Measurements from ENCODE around the gene PDIK1L. TPM values are rescaled to one million over a fixed set of nuclear protein-coding genes. Genes with fewer than 3 reads are reported as not detected.
A peak's percentile ranks its signal among the peaks of the same experiment; 100 is the strongest.

The PDIK1L gene
- total and polyA plus RNA-seq, 7 experiments from 2014 or later, result 4.7 to 29.6 (median 10.9) TPM

- Mint-ChIP-seq H3K36me3 (no peaks in the 10 kb centered on the region), H3K9me3 (peaks cover 0 to 3% (median 0%) of the 10 kb centered on the region in 11 donors), H3K27me3 (peaks cover 6 to 50% (median 11%) of the 10 kb centered on the region in 5 donors), H3K27ac (no peak overlapping the region), H3K4me3 (peak overlapping the region; percentile 2 to 77 (median 62)), H3K4me1 (peaks cover 0 to 37% (median 14%) of the 10 kb centered on the region in 7 donors)
- no peaks in the 10 kb centered on the region for H3K9me3 ChIP-seq (ENCODE audit: control insufficient read depth in 2 of 3, low read length in 3 of 3)
- H3K36me3 ChIP-seq (ENCODE audit: control insufficient read depth in 2 of 3, insufficient read depth in 3 of 3, low read length in 3 of 3), result peaks cover 0 to 7% (median 0%) of the 10 kb centered on the region in 3 experiments
- intact Hi-C loops (cut with micrococcal nuclease), result loop anchor here (1.0 to 5.0 kb wide), 4 partner anchors 20 to 227 kb away; no protein-coding TSS in a partner anchor
- ATAC-seq, result no peak
- H3K27me3 ChIP-seq (ENCODE audit: control insufficient read depth in 2 of 2, insufficient read depth in 2 of 2, low read length in 2 of 2), result peaks cover 0 to 11% of the 10 kb centered on the region in 2 donors
- CTCF ChIA-PET, result interaction anchor here (0.6 to 2.9 kb wide), 5 partner anchors 10 to 683 kb away, joined by 3 to 7 read pairs (median 3); no protein-coding TSS in a partner anchor
- H3K27ac ChIP-seq (ENCODE audit: low read depth, low read length), result no peak overlapping the region
- no peak for DNase-seq
- no peak overlapping the region for H3K4me3 ChIP-seq (ENCODE audit: low read length)
- POLR2A ChIA-PET, result no interaction called here
- peaks cover 0 to 5% of the 10 kb centered on the region in 2 donors for H3K4me1 ChIP-seq (ENCODE audit: control insufficient read depth in 2 of 2, insufficient read depth in 2 of 2, low read length in 2 of 2)
Measured at GRCh38 chr1:26164861-26165842, 53.5 kb downstream of the PDIK1L start.

- DNase-seq (no peak), ATAC-seq (no peak)
- peaks cover 0 to 7% (median 0%) of the 10 kb centered on the region in 3 experiments for H3K36me3 ChIP-seq (ENCODE audit: control insufficient read depth in 2 of 3, insufficient read depth in 3 of 3, low read length in 3 of 3)
- peaks cover 0 to 4% of the 10 kb centered on the region in 2 donors for H3K27me3 ChIP-seq (ENCODE audit: control insufficient read depth in 2 of 2, insufficient read depth in 2 of 2, low read length in 2 of 2)
- Mint-ChIP-seq H3K27ac (no peak overlapping the region), H3K27me3 (peaks cover 6 to 41% (median 11%) of the 10 kb centered on the region in 5 donors), H3K36me3 (no peaks in the 10 kb centered on the region), H3K4me1 (peaks cover 0 to 44% (median 24%) of the 10 kb centered on the region in 7 donors), H3K4me3 (peak overlapping the region in 3 of 10 donors; percentile 0 to 25 (median 10)), H3K9me3 (peaks cover 0 to 3% (median 0%) of the 10 kb centered on the region in 11 donors)
- CTCF ChIA-PET, result interaction anchor here (0.8 to 2.9 kb wide), 3 partner anchors 57 to 130 kb away, joined by 3 to 7 read pairs (median 4); partner anchors contain the start of gene CEP85
- no peak overlapping the region for H3K4me3 ChIP-seq (ENCODE audit: low read length)
- peaks cover 7 to 10% of the 10 kb centered on the region in 2 donors for H3K4me1 ChIP-seq (ENCODE audit: control insufficient read depth in 2 of 2, insufficient read depth in 2 of 2, low read length in 2 of 2)
- intact Hi-C loops (cut with micrococcal nuclease), result loop anchor here in 1 of 2 donors (5.0 kb wide), 1 partner anchor 226 kb away; no protein-coding TSS in a partner anchor
- POLR2A ChIA-PET, result no interaction called here
- no peaks in the 10 kb centered on the region for H3K9me3 ChIP-seq (ENCODE audit: control insufficient read depth in 2 of 3, low read length in 3 of 3)
- H3K27ac ChIP-seq (ENCODE audit: low read depth, low read length), result no peak overlapping the region
Measured at GRCh38 chr1:26166719-26167281, 55.2 kb downstream of the PDIK1L start.

- ChIA-PET CTCF (interaction anchor here (0.8 to 2.6 kb wide), 4 partner anchors 13 to 632 kb away, joined by 3 to 38 read pairs (median 5); partner anchors contain the start of gene CEP85), POLR2A (interaction anchor here (1.1 to 3.2 kb wide), 2 partner anchors 66 to 110 kb away, joined by 4 to 24 read pairs; partner anchors contain the start of gene CEP85)
- intact Hi-C loops (cut with micrococcal nuclease), result loop anchor here (1.0 to 5.0 kb wide), 6 partner anchors 58 to 249 kb away; partner anchors contain the start of genes CEP85 (in 2 of the 2) and PDIK1L (in 1 of the 2)
- Mint-ChIP-seq H3K27ac (peak within 1 kb of the TSS; percentile 48 to 91 (median 77)), H3K27me3 (peaks cover 0 to 30% (median 3%) of the 10 kb centered on the region in 5 donors), H3K4me1 (peaks cover 0 to 38% (median 18%) of the 10 kb centered on the region in 7 donors), H3K36me3 (no peaks in the 10 kb centered on the region), H3K4me3 (peak within 1 kb of the TSS; percentile 83 to 90 (median 88)), H3K9me3 (no peaks in the 10 kb centered on the region)
- H3K27me3 ChIP-seq (ENCODE audit: control insufficient read depth in 2 of 2, insufficient read depth in 2 of 2, low read length in 2 of 2), result peaks cover 0 to 4% of the 10 kb centered on the region in 2 donors
- ATAC-seq, result no peak
- no peaks in the 10 kb centered on the region for H3K9me3 ChIP-seq (ENCODE audit: control insufficient read depth in 2 of 3, low read length in 3 of 3)
- H3K27ac ChIP-seq (ENCODE audit: low read depth, low read length), result peak within 1 kb of the TSS; percentile 86
- peak within 1 kb of the TSS; percentile 72 for H3K4me3 ChIP-seq (ENCODE audit: low read length)
- H3K36me3 ChIP-seq (ENCODE audit: control insufficient read depth in 2 of 3, insufficient read depth in 3 of 3, low read length in 3 of 3), result peaks cover 0 to 7% (median 0%) of the 10 kb centered on the region in 3 experiments
- DNase-seq, result no peak
- peaks cover 7 to 10% of the 10 kb centered on the region in 2 donors for H3K4me1 ChIP-seq (ENCODE audit: control insufficient read depth in 2 of 2, insufficient read depth in 2 of 2, low read length in 2 of 2)
Measured at GRCh38 chr1:26168410-26169197, 57.0 kb downstream of the PDIK1L start, which contains the start of gene C1orf232. C1orf232 (minus strand) TSS chr1:26168963; CDS start chr1:26168499, 464 bp downstream.

GRCh38 chr1:26169198-26169554 is 57.6 kb downstream of the PDIK1L start:
- H3K4me3 ChIP-seq (ENCODE audit: low read length), result peak overlapping the region; percentile 72
- no peak for ATAC-seq

GRCh38 chr1:26169669-26170471 is 58.2 kb downstream of the PDIK1L start, which contains the start of gene ZNF593:
ZNF593 (plus strand) TSS chr1:26169908; CDS start chr1:26169984, 76 bp downstream.
- H3K27me3 Mint-ChIP-seq, result peaks cover 0 to 21% (median 0%) of the 10 kb centered on the region in 5 donors
- H3K4me1 Mint-ChIP-seq, result peaks cover 0 to 33% (median 15%) of the 10 kb centered on the region in 7 donors
- H3K27ac Mint-ChIP-seq, result peak within 1 kb of the TSS; percentile 48 to 91 (median 77)
- peak within 1 kb of the TSS; percentile 83 to 90 (median 88) for H3K4me3 Mint-ChIP-seq
- peak; percentile 52 to 92 (median 69) for DNase-seq
- Histone ChIP-seq H3K4me3 (ENCODE audit: low read length) (peak within 1 kb of the TSS; percentile 72), H3K27ac (ENCODE audit: low read depth, low read length) (peak within 1 kb of the TSS; percentile 86), H3K27me3 (ENCODE audit: control insufficient read depth in 2 of 2, insufficient read depth in 2 of 2, low read length in 2 of 2) (no peaks in the 10 kb centered on the region), H3K36me3 (ENCODE audit: control insufficient read depth in 2 of 3, insufficient read depth in 3 of 3, low read length in 3 of 3) (peaks cover 0 to 7% (median 0%) of the 10 kb centered on the region in 3 experiments), H3K9me3 (ENCODE audit: control insufficient read depth in 2 of 3, low read length in 3 of 3) (no peaks in the 10 kb centered on the region), H3K4me1 (ENCODE audit: control insufficient read depth in 2 of 2, insufficient read depth in 2 of 2, low read length in 2 of 2) (peaks cover 7 to 10% of the 10 kb centered on the region in 2 donors)
- POLR2A ChIA-PET, result interaction anchor here (0.6 to 3.2 kb wide), 8 partner anchors 32 to 330 kb away, joined by 3 to 24 read pairs (median 4); partner anchors contain the start of gene CEP85
- H3K9me3 Mint-ChIP-seq, result no peaks in the 10 kb centered on the region
- ATAC-seq, result peak; percentile 96
- intact Hi-C loops (cut with micrococcal nuclease), result loop anchor here (1.0 to 5.0 kb wide), 7 partner anchors 59 to 247 kb away; partner anchors contain the start of genes CEP85 (in 2 of the 2) and PDIK1L (in 1 of the 2)
- CTCF ChIA-PET, result interaction anchor here (0.6 to 2.6 kb wide), 15 partner anchors 14 to 630 kb away, joined by 3 to 38 read pairs (median 4); partner anchors contain the start of gene CEP85
- no peaks in the 10 kb centered on the region for H3K36me3 Mint-ChIP-seq

More at GRCh38 chr1:26169198-26169554, 57.6 kb downstream of the PDIK1L start:
- H3K27me3 ChIP-seq (ENCODE audit: control insufficient read depth in 2 of 2, insufficient read depth in 2 of 2, low read length in 2 of 2), result no peaks in the 10 kb centered on the region
- Mint-ChIP-seq H3K9me3 (no peaks in the 10 kb centered on the region), H3K4me3 (peak overlapping the region; percentile 83 to 90 (median 88)), H3K4me1 (peaks cover 0 to 35% (median 15%) of the 10 kb centered on the region in 7 donors), H3K27me3 (peaks cover 0 to 26% (median 0%) of the 10 kb centered on the region in 5 donors), H3K27ac (peak overlapping the region; percentile 48 to 89 (median 76)), H3K36me3 (no peaks in the 10 kb centered on the region)
- no peak for DNase-seq
- no peaks in the 10 kb centered on the region for H3K9me3 ChIP-seq (ENCODE audit: control insufficient read depth in 2 of 3, low read length in 3 of 3)
- intact Hi-C loops (cut with micrococcal nuclease), result loop anchor here (1.0 to 5.0 kb wide), 6 partner anchors 58 to 248 kb away; partner anchors contain the start of genes CEP85 (in 2 of the 2) and PDIK1L (in 1 of the 2)
- peaks cover 0 to 7% (median 0%) of the 10 kb centered on the region in 3 experiments for H3K36me3 ChIP-seq (ENCODE audit: control insufficient read depth in 2 of 3, insufficient read depth in 3 of 3, low read length in 3 of 3)
- peaks cover 7 to 10% of the 10 kb centered on the region in 2 donors for H3K4me1 ChIP-seq (ENCODE audit: control insufficient read depth in 2 of 2, insufficient read depth in 2 of 2, low read length in 2 of 2)
- ChIA-PET POLR2A (interaction anchor here (0.6 to 3.2 kb wide), 5 partner anchors 32 to 154 kb away, joined by 3 to 24 read pairs (median 4); partner anchors contain the start of gene CEP85), CTCF (interaction anchor here (0.8 to 2.6 kb wide), 5 partner anchors 13 to 631 kb away, joined by 3 to 38 read pairs (median 4); partner anchors contain the start of gene CEP85)
- peak overlapping the region; percentile 86 for H3K27ac ChIP-seq (ENCODE audit: low read depth, low read length)
